HepG2 (cell line): ENCODE measurements around the gene PPP1R9B. TPM values are rescaled to one million over a fixed set of nuclear protein-coding genes. Genes with fewer than 3 reads are reported as not detected.
A peak's percentile ranks its signal among the peaks of the same experiment; 100 is the strongest.

Experiments used
- CREM ChIP-seq, 2 experiments: sonication (generic) in 1 of 2; formaldehyde crosslinking in 1 of 2; IDR thresholded peaks; 2 replicates each; pipeline versions ENCODE4 v1.4.0 to v1.6.1; 2016 to 2020; ENCODE audit warnings: antibody characterized with exemption in 1 of 2, mild to moderate bottlenecking in 1 of 2, missing genetic modification reagents in 1 of 2
- EZH2 ChIP-seq: conservative IDR thresholded peaks from 2 replicates; pipeline ENCODE4 v1.6.1; 2012; ENCODE audit warnings: mild to moderate bottlenecking, low read depth, low read length, moderate library complexity
- HNRNPLL ChIP-seq: fragments of 200-400 bp; formaldehyde crosslinking; IDR thresholded peaks from 2 replicates; pipeline ENCODE4 v1.6.1; 2017; ENCODE audit warnings: mild to moderate bottlenecking, low read depth, low read length; ENCODE audit not compliant: poor library complexity, severe bottlenecking
- HOXD1 ChIP-seq: sonication (generic); formaldehyde crosslinking; IDR thresholded peaks from 2 replicates; pipeline ENCODE4 v1.5.0; 2020; ENCODE audit warnings: missing genetic modification reagents
- LRRFIP1 ChIP-seq: sonication (generic); formaldehyde crosslinking; conservative IDR thresholded peaks from 2 replicates; pipeline ENCODE4 v1.4.0; 2020; ENCODE audit warnings: missing genetic modification reagents
- NR2F2 ChIP-seq: IDR thresholded peaks from 2 replicates; pipeline ENCODE4 v1.6.1; 2012; ENCODE audit warnings: low read depth, inconsistent platforms, borderline replicate concordance
- PATZ1 ChIP-seq: sonication (generic); formaldehyde crosslinking; IDR thresholded peaks from 2 replicates; pipeline ENCODE4 v1.4.0; 2020; ENCODE audit warnings: missing genetic modification reagents
- SNAI1 ChIP-seq: sonication (generic); formaldehyde crosslinking; IDR thresholded peaks from 2 replicates; pipeline ENCODE4 v1.5.0; 2020; ENCODE audit warnings: mild to moderate bottlenecking, missing genetic modification reagents, borderline replicate concordance
- STAT5B ChIP-seq: sonication (generic); formaldehyde crosslinking; IDR thresholded peaks from 2 replicates; pipeline ENCODE4 v1.4.0; 2020; ENCODE audit warnings: missing genetic modification reagents
- ZFP62 ChIP-seq: sonication (generic); formaldehyde crosslinking; IDR thresholded peaks from 2 replicates; pipeline ENCODE4 v1.4.0; 2020; ENCODE audit warnings: missing genetic modification reagents
- ZNF484 ChIP-seq: sonication (generic); formaldehyde crosslinking; IDR thresholded peaks from 2 replicates; pipeline ENCODE4 v1.5.1; 2020; ENCODE audit warnings: mild to moderate bottlenecking, low read depth, missing genetic modification reagents, borderline replicate concordance
- ZNF660 ChIP-seq: sonication (generic); formaldehyde crosslinking; IDR thresholded peaks from 2 replicates; pipeline ENCODE4 v1.5.1; 2020; ENCODE audit warnings: mild to moderate bottlenecking, low read depth, missing genetic modification reagents, borderline replicate concordance
- polyA plus RNA-seq, 8 experiments: library from polyadenylated mRNA; depleted of rRNA in 3 of 8; stranded (reverse) in 7 of 8; unstranded in 1 of 8; fragments of >200 nt; fragmentation: Illumina TruSeq in 4 of 8; extraction: Trizol in 4 of 8; gene quantifications; 2 replicates each; pipeline versions ENCODE4 v1.2.1 to v1.2.3, GENCODE V29; 2011 to 2016; ENCODE audit warnings: low read depth in 4 of 8, missing spikeins in 1 of 8, mixed read lengths in 1 of 8; ENCODE audit not compliant: insufficient read depth in 1 of 8
- total RNA-seq, 5 experiments: library from RNA; depleted of rRNA; stranded (reverse); fragments of >200 nt; fragmentation: Illumina TruSeq; extraction: Trizol; gene quantifications; 2 replicates each; pipeline ENCODE4 v1.2.3, GENCODE V29; 2016; ENCODE audit warnings: low read depth in 1 of 5
- TF ChIP-seq, protein P1 (sequence below): sonication (generic); formaldehyde crosslinking; IDR thresholded peaks from 2 replicates; pipeline ENCODE4 v1.8.0; 2023; ENCODE audit warnings: mild to moderate bottlenecking, missing genetic modification reagents
- TF ChIP-seq, protein P2 (sequence below): sonication (generic); formaldehyde crosslinking; IDR thresholded peaks from 2 replicates; pipeline ENCODE4 v1.4.0; 2020; ENCODE audit warnings: mild to moderate bottlenecking, missing genetic modification reagents

Gene PPP1R9B
- total and polyA plus RNA-seq, 2 of the 13 experiments (the other 11 are each of a cell fraction or from before 2014, with no cell fraction given), result 9.4 to 15.8 TPM

GRCh38 chr17:50129728-50130558 lies 20.5 kb downstream of the PPP1R9B start, which contains the start of gene SAMD14 (continued):
- TF ChIP-seq SNAI1 (CRISPR knock-in tag) (no peak), ZNF484 (CRISPR knock-in tag) (no peak), PATZ1 (peak; percentile 67), HOXD1 (CRISPR knock-in tag) (no peak), ZNF660 (CRISPR knock-in tag) (no peak), NR2F2 (no peak), STAT5B (no peak), CREM (IDR thresholded peaks at IDR 0.05) (no peak), CREM (CRISPR knock-in tag; IDR thresholded peaks at IDR 0.05) (no peak), EZH2 (no peak), HNRNPLL (peak; percentile 39), LRRFIP1 (CRISPR knock-in tag) (no peak), ZFP62 (CRISPR knock-in tag) (no peak)
- TF ChIP-seq, protein P1, sequence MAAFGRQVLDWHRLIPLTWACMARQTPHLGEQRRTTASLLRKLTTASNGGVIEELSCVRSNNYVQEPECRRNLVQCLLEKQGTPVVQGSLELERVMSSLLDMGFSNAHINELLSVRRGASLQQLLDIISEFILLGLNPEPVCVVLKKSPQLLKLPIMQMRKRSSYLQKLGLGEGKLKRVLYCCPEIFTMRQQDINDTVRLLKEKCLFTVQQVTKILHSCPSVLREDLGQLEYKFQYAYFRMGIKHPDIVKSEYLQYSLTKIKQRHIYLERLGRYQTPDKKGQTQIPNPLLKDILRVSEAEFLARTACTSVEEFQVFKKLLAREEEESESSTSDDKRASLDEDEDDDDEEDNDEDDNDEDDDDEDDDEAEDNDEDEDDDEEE (CRISPR knock-in tag), result no peak
- TF ChIP-seq, protein P2, sequence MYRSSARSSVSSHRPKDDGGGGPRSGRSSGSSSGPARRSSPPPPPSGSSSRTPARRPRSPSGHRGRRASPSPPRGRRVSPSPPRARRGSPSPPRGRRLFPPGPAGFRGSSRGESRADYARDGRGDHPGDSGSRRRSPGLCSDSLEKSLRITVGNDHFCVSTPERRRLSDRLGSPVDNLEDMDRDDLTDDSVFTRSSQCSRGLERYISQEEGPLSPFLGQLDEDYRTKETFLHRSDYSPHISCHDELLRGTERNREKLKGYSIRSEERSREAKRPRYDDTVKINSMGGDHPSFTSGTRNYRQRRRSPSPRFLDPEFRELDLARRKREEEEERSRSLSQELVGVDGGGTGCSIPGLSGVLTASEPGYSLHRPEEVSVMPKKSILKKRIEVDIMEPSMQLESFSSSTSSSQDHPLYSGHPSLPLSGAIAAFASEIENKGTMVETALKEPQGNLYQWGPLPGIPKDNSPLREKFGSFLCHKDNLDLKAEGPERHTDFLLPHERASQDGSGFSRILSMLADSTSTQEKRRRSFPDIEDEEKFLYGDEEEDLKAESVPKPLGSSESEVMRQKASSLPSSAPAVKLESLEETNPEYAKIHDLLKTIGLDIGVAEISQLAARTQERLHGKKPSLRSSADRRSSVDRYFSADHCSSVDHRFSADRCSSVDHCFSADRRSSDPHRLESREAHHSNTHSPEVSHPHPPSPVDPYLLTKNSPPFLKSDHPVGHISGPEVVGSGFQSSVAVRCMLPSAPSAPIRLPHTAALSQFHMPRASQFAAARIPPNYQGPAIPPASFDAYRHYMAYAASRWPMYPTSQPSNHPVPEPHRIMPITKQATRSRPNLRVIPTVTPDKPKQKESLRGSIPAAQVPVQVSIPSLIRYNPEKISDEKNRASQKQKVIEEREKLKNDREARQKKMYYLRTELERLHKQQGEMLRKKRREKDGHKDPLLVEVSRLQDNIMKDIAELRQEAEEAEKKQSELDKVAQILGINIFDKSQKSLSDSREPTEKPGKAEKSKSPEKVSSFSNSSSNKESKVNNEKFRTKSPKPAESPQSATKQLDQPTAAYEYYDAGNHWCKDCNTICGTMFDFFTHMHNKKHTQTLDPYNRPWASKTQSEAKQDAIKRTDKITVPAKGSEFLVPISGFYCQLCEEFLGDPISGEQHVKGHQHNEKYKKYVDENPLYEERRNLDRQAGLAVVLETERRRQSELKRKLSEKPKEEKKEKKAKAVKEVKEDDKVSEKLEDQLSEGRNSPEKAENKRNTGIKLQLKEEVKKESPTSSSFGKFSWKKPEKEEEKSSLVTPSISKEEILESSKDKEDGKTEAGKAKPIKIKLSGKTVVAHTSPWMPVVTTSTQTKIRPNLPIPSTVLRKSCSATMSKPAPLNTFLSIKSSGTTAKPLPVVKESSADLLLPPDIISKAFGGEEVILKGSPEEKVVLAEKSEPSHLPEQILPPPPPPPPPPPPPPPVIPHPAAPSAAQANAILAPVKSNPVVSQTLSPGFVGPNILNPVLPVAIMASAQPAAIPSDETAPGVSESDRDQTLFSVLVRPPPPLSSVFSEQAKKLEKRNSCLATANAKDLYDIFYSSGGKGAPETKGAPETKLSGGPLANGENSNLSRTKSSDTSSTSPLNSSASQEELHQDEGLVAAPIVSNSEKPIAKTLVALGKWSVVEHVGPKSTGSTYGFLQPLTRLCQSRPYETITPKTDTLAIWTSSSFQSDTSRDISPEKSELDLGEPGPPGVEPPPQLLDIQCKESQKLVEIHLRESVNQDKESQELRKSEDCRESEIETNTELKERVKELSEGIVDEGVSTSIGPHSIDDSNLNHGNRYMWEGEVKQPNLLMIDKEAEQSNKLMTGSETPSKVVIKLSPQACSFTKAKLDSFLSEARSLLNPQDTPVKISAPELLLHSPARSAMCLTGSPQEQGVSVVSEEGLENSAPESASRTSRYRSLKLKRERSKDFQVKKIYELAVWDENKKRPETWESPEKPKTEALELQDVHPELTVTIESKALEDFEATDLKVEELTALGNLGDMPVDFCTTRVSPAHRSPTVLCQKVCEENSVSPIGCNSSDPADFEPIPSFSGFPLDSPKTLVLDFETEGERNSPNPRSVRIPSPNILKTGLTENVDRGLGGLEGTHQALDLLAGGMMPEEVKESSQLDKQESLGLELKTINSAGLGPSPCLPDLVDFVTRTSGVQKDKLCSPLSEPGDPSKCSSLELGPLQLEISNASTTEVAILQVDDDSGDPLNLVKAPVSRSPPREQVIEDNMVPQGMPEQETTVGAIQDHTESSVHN (CRISPR knock-in tag), result no peak
